SK-N-SH treated with all-trans-retinoic acid at 6 μM for 48 hours (cell line): Measurements from ENCODE around the gene ENDOG.

Experiments
- ATAC-seq: fragments of 200-7000 bp; cut with Tn5 transposase; 3 replicates; pipeline ENCODE4 v1.9.1; 2020; ENCODE audit warnings: mild to moderate bottlenecking, moderate library complexity
- ARNTL ChIP-seq: fragments of 450-650 bp; formaldehyde crosslinking; IDR thresholded peaks from 2 replicates; pipeline ENCODE4 v1.5.0; 2020; ENCODE audit warnings: low read depth, mild to moderate bottlenecking, moderate library complexity, borderline replicate concordance
- BACH2 ChIP-seq: fragments of 250-450 bp; sonication (Bioruptor Pico); IDR thresholded peaks from 2 replicates; pipeline ENCODE4 v1.9.0; 2021; ENCODE audit warnings: mild to moderate bottlenecking, borderline replicate concordance
- CREB5 ChIP-seq: fragments of 250-450 bp; sonication (Bioruptor Pico); IDR thresholded peaks from 2 replicates; pipeline ENCODE4 v1.5.1; 2020; ENCODE audit warnings: low read depth, mild to moderate bottlenecking, moderate library complexity
- CSDC2 ChIP-seq: fragments of 250-450 bp; sonication (Bioruptor Pico); IDR thresholded peaks from 2 replicates; pipeline ENCODE4 v1.5.0; 2020; ENCODE audit warnings: mild to moderate bottlenecking, moderate library complexity
- CSRNP3 ChIP-seq: fragments of 250-450 bp; sonication (Bioruptor Pico); IDR thresholded peaks from 2 replicates; pipeline ENCODE4 v1.5.1; 2021; ENCODE audit warnings: mild to moderate bottlenecking, moderate library complexity
- ESRRG ChIP-seq: fragments of 250-450 bp; sonication (Bioruptor Pico); IDR thresholded peaks from 2 replicates; pipeline ENCODE4 v1.6.1; 2021; ENCODE audit warnings: mild to moderate bottlenecking
- GLIS3 ChIP-seq: fragments of 250-450 bp; sonication (Bioruptor Pico); IDR thresholded peaks from 2 replicates; pipeline ENCODE4 v1.5.0; 2020; ENCODE audit warnings: mild to moderate bottlenecking, moderate library complexity
- OSR1 ChIP-seq: fragments of 250-450 bp; sonication (Bioruptor Pico); IDR thresholded peaks from 2 replicates; pipeline ENCODE4 v1.8.0; 2022; ENCODE audit warnings: moderate library complexity, mild to moderate bottlenecking, inconsistent platforms
- PATZ1 ChIP-seq: fragments of 250-450 bp; sonication (Bioruptor Pico); IDR thresholded peaks from 2 replicates; pipeline ENCODE4 v1.8.0; 2020; ENCODE audit warnings: mild to moderate bottlenecking, moderate library complexity, borderline replicate concordance
- POU6F1 ChIP-seq: fragments of 250-450 bp; sonication (Bioruptor Pico); IDR thresholded peaks from 2 replicates; pipeline ENCODE4 v1.8.0; 2021; ENCODE audit warnings: low read depth, mild to moderate bottlenecking, moderate library complexity, borderline replicate concordance
- PPARA ChIP-seq: fragments of 250-450 bp; sonication (Bioruptor Pico); IDR thresholded peaks from 2 replicates; pipeline ENCODE4 v1.5.0; 2020; ENCODE audit warnings: mild to moderate bottlenecking, borderline replicate concordance
- RARB ChIP-seq: fragments of 250-450 bp; sonication (Bioruptor Pico); IDR thresholded peaks from 2 replicates; pipeline ENCODE4 v1.8.0; 2021; ENCODE audit warnings: mild to moderate bottlenecking, moderate library complexity
- TCF4 ChIP-seq: fragments of 250-450 bp; sonication (Bioruptor Pico); IDR thresholded peaks from 2 replicates; pipeline ENCODE4 v1.8.0; 2021; ENCODE audit warnings: mild to moderate bottlenecking, moderate library complexity, borderline replicate concordance
- TOX ChIP-seq: fragments of 250-450 bp; sonication (Bioruptor Pico); IDR thresholded peaks from 2 replicates; pipeline ENCODE4 v1.8.0; 2021; ENCODE audit warnings: mild to moderate bottlenecking, moderate library complexity, borderline replicate concordance
- ZC3H10 ChIP-seq: fragments of 250-450 bp; sonication (Bioruptor Pico); IDR thresholded peaks from 2 replicates; pipeline ENCODE4 v1.5.1; 2021; ENCODE audit warnings: mild to moderate bottlenecking, moderate library complexity
- ZFP3 ChIP-seq: fragments of 250-450 bp; sonication (Bioruptor Pico); IDR thresholded peaks from 2 replicates; pipeline ENCODE4 v1.5.0; 2020; ENCODE audit warnings: mild to moderate bottlenecking, moderate library complexity
- ZFP30 ChIP-seq: fragments of 450-650 bp; formaldehyde crosslinking; IDR thresholded peaks from 2 replicates; pipeline ENCODE4 v1.5.0; 2022; ENCODE audit warnings: mild to moderate bottlenecking, moderate library complexity
- ZNF565 ChIP-seq: fragments of 450-650 bp; formaldehyde crosslinking; conservative IDR thresholded peaks from 2 replicates; pipeline ENCODE4 v1.5.0; 2020; ENCODE audit warnings: low read depth, mild to moderate bottlenecking, moderate library complexity
- ZNF70 ChIP-seq: fragments of 450-650 bp; formaldehyde crosslinking; IDR thresholded peaks from 2 replicates; pipeline ENCODE4 v1.5.0; 2020; ENCODE audit warnings: mild to moderate bottlenecking, moderate library complexity
- ZNF8 ChIP-seq: fragments of 450-650 bp; formaldehyde crosslinking; IDR thresholded peaks from 2 replicates; pipeline ENCODE4 v1.5.0; 2020; ENCODE audit warnings: mild to moderate bottlenecking, moderate library complexity

ENDOG gene

GRCh38 chr9:128823903-128824406, 5.7 kb downstream of the ENDOG start:
- TF ChIP-seq BACH2 (CRISPR knock-in tag) (no peak), RARB (CRISPR knock-in tag) (no peak), ZFP30 (CRISPR knock-in tag) (no peak), ZNF8 (CRISPR knock-in tag) (no peak), ZC3H10 (CRISPR knock-in tag) (no peak), OSR1 (no peak), PATZ1 (CRISPR knock-in tag) (no peak), POU6F1 (CRISPR knock-in tag) (no peak), PPARA (CRISPR knock-in tag) (no peak), GLIS3 (CRISPR knock-in tag) (no peak), CSDC2 (CRISPR knock-in tag) (no peak), CSRNP3 (CRISPR knock-in tag) (no peak), TOX (CRISPR knock-in tag) (no peak), ARNTL (CRISPR knock-in tag) (no peak), CREB5 (no peak), ZNF565 (CRISPR knock-in tag) (no peak)

GRCh38 chr9:128824911-128825310, 6.6 kb downstream of the ENDOG start:
- TF ChIP-seq ZNF8 (CRISPR knock-in tag) (no peak), PATZ1 (CRISPR knock-in tag) (no peak), ZFP3 (no peak), TCF4 (no peak), ESRRG (no peak), PPARA (CRISPR knock-in tag) (no peak), CREB5 (no peak), CSDC2 (CRISPR knock-in tag) (no peak), POU6F1 (CRISPR knock-in tag) (no peak), ZNF70 (CRISPR knock-in tag) (no peak), CSRNP3 (CRISPR knock-in tag) (no peak), GLIS3 (CRISPR knock-in tag) (no peak), OSR1 (no peak), ZNF565 (CRISPR knock-in tag) (no peak), RARB (CRISPR knock-in tag) (no peak), ARNTL (CRISPR knock-in tag) (no peak), ZFP30 (CRISPR knock-in tag) (no peak)
- no peak for ATAC-seq

More at GRCh38 chr9:128823903-128824406, 5.7 kb downstream of the ENDOG start:
- no peak for ATAC-seq
